ENCODE measurements around the gene KHDRBS2. TPM values are rescaled to one million over a fixed set of nuclear protein-coding genes. Genes with fewer than 3 reads are reported as not detected.

KHDRBS2 gene
- total RNA-seq, 1 donor from 2014 or later: 0.17 TPM

- H3K4me3 ChIP-seq (ENCODE audit: low read depth, low read length): no peak overlapping the region
- no peaks in the 10 kb centered on the region for H3K36me3 ChIP-seq (ENCODE audit: control insufficient read depth, insufficient read depth, low read length)
- no peak for DNase-seq (ENCODE audit: low read depth)
- TF ChIP-seq CTCF (IDR thresholded peaks at IDR 0.05; ENCODE audit: insufficient read depth, low read length, poor library complexity, severe bottlenecking): no peak
- no peaks in the 10 kb centered on the region for H3K27me3 ChIP-seq (ENCODE audit: control insufficient read depth, insufficient read depth, low read length)
Observed at GRCh38 chr6:62146954-62147853, 138.8 kb downstream of the KHDRBS2 start.

GRCh38 chr6:62129127-62129526 is 156.9 kb downstream of the KHDRBS2 start:
- no peak for TF ChIP-seq CTCF (IDR thresholded peaks at IDR 0.05; ENCODE audit: insufficient read depth, low read length, poor library complexity, severe bottlenecking)
- no peaks in the 10 kb centered on the region for H3K27me3 ChIP-seq (ENCODE audit: control insufficient read depth, insufficient read depth, low read length)
- no peaks in the 10 kb centered on the region for H3K36me3 ChIP-seq (ENCODE audit: control insufficient read depth, insufficient read depth, low read length)
- no peak overlapping the region for H3K4me3 ChIP-seq (ENCODE audit: low read depth, low read length)
- DNase-seq (ENCODE audit: low read depth): no peak

- H3K4me3 ChIP-seq (ENCODE audit: low read depth, low read length): no peak overlapping the region
- H3K36me3 ChIP-seq (ENCODE audit: control insufficient read depth, insufficient read depth, low read length): no peaks in the 10 kb centered on the region
- no peak for DNase-seq (ENCODE audit: low read depth)
- no peaks in the 10 kb centered on the region for H3K27me3 ChIP-seq (ENCODE audit: control insufficient read depth, insufficient read depth, low read length)
- TF ChIP-seq CTCF (IDR thresholded peaks at IDR 0.05; ENCODE audit: insufficient read depth, low read length, poor library complexity, severe bottlenecking): no peak
Observed at GRCh38 chr6:62119401-62119800, 166.6 kb downstream of the KHDRBS2 start.

GRCh38 chr6:62103186-62103859 is 182.7 kb downstream of the KHDRBS2 start:
- TF ChIP-seq CTCF (IDR thresholded peaks at IDR 0.05; ENCODE audit: insufficient read depth, low read length, poor library complexity, severe bottlenecking): no peak
- Histone ChIP-seq H3K4me3 (ENCODE audit: low read depth, low read length) (no peak overlapping the region), H3K27me3 (ENCODE audit: control insufficient read depth, insufficient read depth, low read length) (no peaks in the 10 kb centered on the region), H3K36me3 (ENCODE audit: control insufficient read depth, insufficient read depth, low read length) (no peaks in the 10 kb centered on the region)
- no peak for DNase-seq (ENCODE audit: low read depth)

GRCh38 chr6:62102387-62102786 is 183.6 kb downstream of the KHDRBS2 start:
- no peak for TF ChIP-seq CTCF (IDR thresholded peaks at IDR 0.05; ENCODE audit: insufficient read depth, low read length, poor library complexity, severe bottlenecking)
- H3K4me3 ChIP-seq (ENCODE audit: low read depth, low read length): no peak overlapping the region

More at GRCh38 chr6:62102387-62102786, 183.6 kb downstream of the KHDRBS2 start:
- DNase-seq (ENCODE audit: low read depth): no peak
- Histone ChIP-seq H3K36me3 (ENCODE audit: control insufficient read depth, insufficient read depth, low read length) (no peaks in the 10 kb centered on the region), H3K27me3 (ENCODE audit: control insufficient read depth, insufficient read depth, low read length) (no peaks in the 10 kb centered on the region)
